NCI-H748 (cell line): ENCODE measurements around the gene PHKB.

Source experiments
- DNase-seq: peaks from one replicate; lab custom pipeline; 2025; ENCODE audit not compliant: unreplicated experiment; lab: John Stamatoyannopoulos, UW

PHKB gene

GRCh38 chr16:47617732-47618131 is 156.6 kb downstream of the PHKB start:
- DNase-seq: no peak

- DNase-seq: no peak
These were observed 161.5 kb downstream of the PHKB start for GRCh38 chr16:47622451-47623176.

- DNase-seq: no peak
These were observed 163.4 kb downstream of the PHKB start for GRCh38 chr16:47624563-47624962.

- DNase-seq: no peak
These were observed 164.0 kb downstream of the PHKB start for GRCh38 chr16:47625115-47625567.

- no peak for DNase-seq
These were observed 165.1 kb downstream of the PHKB start for GRCh38 chr16:47626246-47626645.

- DNase-seq: no peak
These were observed 166.0 kb downstream of the PHKB start for GRCh38 chr16:47627085-47627639.

- no peak for DNase-seq
These were observed 166.6 kb downstream of the PHKB start for GRCh38 chr16:47627721-47628120.

GRCh38 chr16:47631131-47631530 is 170.0 kb downstream of the PHKB start:
- no peak for DNase-seq

- DNase-seq: no peak
These were observed 173.0 kb downstream of the PHKB start for GRCh38 chr16:47634126-47634525.

GRCh38 chr16:47634727-47635126 is 173.6 kb downstream of the PHKB start:
- no peak for DNase-seq

- DNase-seq: no peak
These were observed 175.5 kb downstream of the PHKB start for GRCh38 chr16:47636501-47637099.

GRCh38 chr16:47638175-47638574 is 177.0 kb downstream of the PHKB start:
- DNase-seq: no peak

GRCh38 chr16:47640661-47641060 is 179.5 kb downstream of the PHKB start:
- DNase-seq: no peak

- no peak for DNase-seq
These were observed 182.3 kb downstream of the PHKB start for GRCh38 chr16:47643323-47644000.

- no peak for DNase-seq
These were observed 183.0 kb downstream of the PHKB start for GRCh38 chr16:47644166-47644565.

GRCh38 chr16:47644661-47645060 is 183.5 kb downstream of the PHKB start:
- DNase-seq: no peak

- no peak for DNase-seq
These were observed 185.8 kb downstream of the PHKB start for GRCh38 chr16:47646914-47647313.

- no peak for DNase-seq
These were observed 195.9 kb downstream of the PHKB start for GRCh38 chr16:47657032-47657431.

GRCh38 chr16:47657977-47658376 is 196.8 kb downstream of the PHKB start:
- DNase-seq: no peak

- no peak for DNase-seq
These were observed 199.4 kb downstream of the PHKB start for GRCh38 chr16:47660540-47660939.

- DNase-seq: no peak
These were observed 203.7 kb downstream of the PHKB start for GRCh38 chr16:47664653-47665325.
